ENCODE measurements around the gene WDR45B.

DNA sequence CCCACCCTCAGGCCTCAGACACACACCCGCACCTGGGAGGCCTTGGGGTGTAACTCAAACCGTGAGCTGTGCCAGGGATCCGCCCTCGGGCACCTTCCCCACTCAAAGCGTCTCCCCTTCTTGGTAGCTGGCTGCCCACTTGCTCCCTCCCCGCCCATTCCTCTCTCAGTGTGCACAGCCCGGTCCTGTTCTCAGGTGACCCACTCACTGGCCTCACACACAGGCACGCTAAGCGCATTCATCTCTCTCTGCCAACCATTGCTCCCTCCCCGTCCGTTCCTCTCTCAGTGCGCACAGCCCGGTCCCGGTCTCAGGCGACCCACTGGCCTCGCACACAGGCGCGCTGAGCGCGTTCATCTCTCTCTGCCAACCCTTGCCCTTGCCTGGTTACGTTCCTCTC is 20.8 kb downstream of the WDR45B start:
- TF ChIP-seq CTCF (IDR thresholded peaks at IDR 0.05; ENCODE audit: low read depth, low read length): no peak
- no peak for TF ChIP-seq EZH2phosphoT487 (IDR thresholded peaks at IDR 0.05; ENCODE audit: low read depth)

Measured in OCI-LY3 (cell line).